ENCODE measurements around the gene SUSD1.

SUSD1 gene

GRCh38 chr9:112007575-112008240 is 167.4 kb downstream of the SUSD1 start:
- FAIRE-seq (no peak), DNase-seq (ENCODE audit: insufficient read length, low spot score) (no peak)
- TF ChIP-seq POLR2A (IDR thresholded peaks at IDR 0.05; ENCODE audit: low read depth, low read length) (no peak), SPI1 (IDR thresholded peaks at IDR 0.05; ENCODE audit: low read depth, low read length) (no peak), PAX5 (IDR thresholded peaks at IDR 0.05; ENCODE audit: insufficient read depth, low read length, severe bottlenecking) (no peak), POLR2AphosphoS5 (IDR thresholded peaks at IDR 0.05; ENCODE audit: low read depth, low read length) (no peak), TAF1 (IDR thresholded peaks at IDR 0.05; ENCODE audit: low read depth, low read length) (no peak)

GRCh38 chr9:112006361-112007020 is 168.6 kb downstream of the SUSD1 start:
- TF ChIP-seq POLR2AphosphoS5 (IDR thresholded peaks at IDR 0.05; ENCODE audit: low read depth, low read length) (no peak), PAX5 (IDR thresholded peaks at IDR 0.05; ENCODE audit: insufficient read depth, low read length, severe bottlenecking) (no peak), TAF1 (IDR thresholded peaks at IDR 0.05; ENCODE audit: low read depth, low read length) (no peak)
- FAIRE-seq (no peak), DNase-seq (ENCODE audit: insufficient read length, low spot score) (no peak)

GRCh38 chr9:112005939-112006338 is 169.2 kb downstream of the SUSD1 start:
- peak; percentile 18; the same call in 1 of the 2 replicates for TF ChIP-seq SPI1 (IDR thresholded peaks at IDR 0.05; ENCODE audit: low read depth, low read length)
- no peak for TF ChIP-seq POLR2A (IDR thresholded peaks at IDR 0.05; ENCODE audit: low read depth, low read length)
- no peak for FAIRE-seq

GRCh38 chr9:112003538-112003937 is 171.6 kb downstream of the SUSD1 start:
- DNase-seq (ENCODE audit: insufficient read length, low spot score) (no peak), FAIRE-seq (no peak)
- TF ChIP-seq POU2F2 (IDR thresholded peaks at IDR 0.05; ENCODE audit: low read depth, low read length) = no peak
- TF ChIP-seq PAX5 (IDR thresholded peaks at IDR 0.05; ENCODE audit: insufficient read depth, low read length, severe bottlenecking) = no peak
- no peak for TF ChIP-seq POLR2AphosphoS5 (IDR thresholded peaks at IDR 0.05; ENCODE audit: low read depth, low read length)
- peak; percentile 55 for TF ChIP-seq SPI1 (IDR thresholded peaks at IDR 0.05; ENCODE audit: low read depth, low read length)
- no peak for TF ChIP-seq TAF1 (IDR thresholded peaks at IDR 0.05; ENCODE audit: low read depth, low read length)

More at GRCh38 chr9:112005939-112006338, 169.2 kb downstream of the SUSD1 start:
- DNase-seq (ENCODE audit: insufficient read length, low spot score) = no peak

- DNase-seq (ENCODE audit: insufficient read length, low spot score) (no peak), FAIRE-seq (no peak)
- no peak for TF ChIP-seq SPI1 (IDR thresholded peaks at IDR 0.05; ENCODE audit: low read depth, low read length)
- TF ChIP-seq TAF1 (IDR thresholded peaks at IDR 0.05; ENCODE audit: low read depth, low read length) = no peak
- no peak for TF ChIP-seq POLR2AphosphoS5 (IDR thresholded peaks at IDR 0.05; ENCODE audit: low read depth, low read length)
- no peak for TF ChIP-seq PAX5 (IDR thresholded peaks at IDR 0.05; ENCODE audit: insufficient read depth, low read length, severe bottlenecking)
- TF ChIP-seq POLR2A (IDR thresholded peaks at IDR 0.05; ENCODE audit: low read depth, low read length) = no peak
- TF ChIP-seq POU2F2 (IDR thresholded peaks at IDR 0.05; ENCODE audit: low read depth, low read length) = no peak
Measured at GRCh38 chr9:112002847-112003457, 172.1 kb downstream of the SUSD1 start.

GRCh38 chr9:112002131-112002846 is 172.8 kb downstream of the SUSD1 start:
- no peak for TF ChIP-seq SPI1 (IDR thresholded peaks at IDR 0.05; ENCODE audit: low read depth, low read length)
- TF ChIP-seq POLR2A (IDR thresholded peaks at IDR 0.05; ENCODE audit: low read depth, low read length) = no peak
- TF ChIP-seq PAX5 (IDR thresholded peaks at IDR 0.05; ENCODE audit: insufficient read depth, low read length, severe bottlenecking) = no peak
- no peak for TF ChIP-seq POLR2AphosphoS5 (IDR thresholded peaks at IDR 0.05; ENCODE audit: low read depth, low read length)
- TF ChIP-seq POU2F2 (IDR thresholded peaks at IDR 0.05; ENCODE audit: low read depth, low read length) = no peak
- no peak for TF ChIP-seq TAF1 (IDR thresholded peaks at IDR 0.05; ENCODE audit: low read depth, low read length)
- FAIRE-seq = peak; percentile 65

GRCh38 chr9:112000743-112001142 is 174.4 kb downstream of the SUSD1 start:
- FAIRE-seq (no peak), DNase-seq (ENCODE audit: insufficient read length, low spot score) (no peak)
- TF ChIP-seq POLR2AphosphoS5 (IDR thresholded peaks at IDR 0.05; ENCODE audit: low read depth, low read length) = no peak
- no peak for TF ChIP-seq PAX5 (IDR thresholded peaks at IDR 0.05; ENCODE audit: insufficient read depth, low read length, severe bottlenecking)
- TF ChIP-seq SPI1 (IDR thresholded peaks at IDR 0.05; ENCODE audit: low read depth, low read length) = no peak
- no peak for TF ChIP-seq POU2F2 (IDR thresholded peaks at IDR 0.05; ENCODE audit: low read depth, low read length)
- TF ChIP-seq TAF1 (IDR thresholded peaks at IDR 0.05; ENCODE audit: low read depth, low read length) = no peak
- TF ChIP-seq POLR2A (IDR thresholded peaks at IDR 0.05; ENCODE audit: low read depth, low read length) = no peak

More at GRCh38 chr9:112002131-112002846, 172.8 kb downstream of the SUSD1 start:
- DNase-seq (ENCODE audit: insufficient read length, low spot score) = no peak

- TF ChIP-seq PAX5 (IDR thresholded peaks at IDR 0.05; ENCODE audit: insufficient read depth, low read length, severe bottlenecking) (no peak), POLR2AphosphoS5 (IDR thresholded peaks at IDR 0.05; ENCODE audit: low read depth, low read length) (no peak), SPI1 (IDR thresholded peaks at IDR 0.05; ENCODE audit: low read depth, low read length) (no peak)
- FAIRE-seq (no peak), DNase-seq (ENCODE audit: insufficient read length, low spot score) (no peak)
Measured at GRCh38 chr9:111999319-111999718, 175.8 kb downstream of the SUSD1 start.

- no peak for DNase-seq (ENCODE audit: insufficient read length, low spot score)
- no peak for FAIRE-seq
- TF ChIP-seq POLR2AphosphoS5 (IDR thresholded peaks at IDR 0.05; ENCODE audit: low read depth, low read length) (no peak), TAF1 (IDR thresholded peaks at IDR 0.05; ENCODE audit: low read depth, low read length) (no peak), PAX5 (IDR thresholded peaks at IDR 0.05; ENCODE audit: insufficient read depth, low read length, severe bottlenecking) (no peak), POU2F2 (IDR thresholded peaks at IDR 0.05; ENCODE audit: low read depth, low read length) (no peak), SPI1 (IDR thresholded peaks at IDR 0.05; ENCODE audit: low read depth, low read length) (no peak), POLR2A (IDR thresholded peaks at IDR 0.05; ENCODE audit: low read depth, low read length) (no peak)
Measured at GRCh38 chr9:111997831-111998230, 177.3 kb downstream of the SUSD1 start.
